Suprapubic skin (tissue), 3 donors: ENCODE results near the gene POLR1H.

ENCODE experiments used
- POLR2A ChIP-seq, 2 donors: fragments of 450-650 bp; IDR thresholded peaks; one replicate each; pipeline ENCODE4 v1.6.1; 2017; ENCODE audit warnings: antibody characterized with exemption in 2 of 2, mild to moderate bottlenecking in 2 of 2, moderate library complexity in 2 of 2
- TF ChIP-seq, protein P1 (sequence below), 2 donors: fragments of 200-600 bp in 1 of 2; fragments of 450-650 bp in 1 of 2; sonication (generic) in 1 of 2; IDR thresholded peaks; one replicate each; pipeline ENCODE4 v1.5.1; 2016 to 2019; ENCODE audit warnings: antibody characterized with exemption in 2 of 2, mild to moderate bottlenecking in 1 of 2, moderate library complexity in 1 of 2

DNA sequence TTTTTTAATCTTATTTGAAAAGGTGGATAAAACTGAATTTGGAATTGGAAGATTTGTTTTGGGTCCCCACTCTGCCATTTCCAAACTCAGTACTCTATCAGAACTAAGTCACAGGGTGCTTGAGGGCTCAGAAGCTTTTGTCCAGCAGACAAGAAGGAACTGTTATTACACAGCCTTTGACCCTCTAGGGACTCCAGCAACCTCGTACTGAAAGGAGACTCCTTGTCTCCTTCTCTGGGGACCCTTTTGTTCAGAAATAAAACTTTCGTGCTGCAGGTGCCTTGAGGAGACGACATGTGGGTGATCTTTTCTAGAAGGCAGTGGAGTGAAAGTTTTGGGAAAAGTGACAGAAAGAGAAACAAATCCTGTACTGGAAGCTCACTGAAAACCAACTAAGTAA lies 7.4 kb upstream of the POLR1H start:
- TF ChIP-seq, protein P1, sequence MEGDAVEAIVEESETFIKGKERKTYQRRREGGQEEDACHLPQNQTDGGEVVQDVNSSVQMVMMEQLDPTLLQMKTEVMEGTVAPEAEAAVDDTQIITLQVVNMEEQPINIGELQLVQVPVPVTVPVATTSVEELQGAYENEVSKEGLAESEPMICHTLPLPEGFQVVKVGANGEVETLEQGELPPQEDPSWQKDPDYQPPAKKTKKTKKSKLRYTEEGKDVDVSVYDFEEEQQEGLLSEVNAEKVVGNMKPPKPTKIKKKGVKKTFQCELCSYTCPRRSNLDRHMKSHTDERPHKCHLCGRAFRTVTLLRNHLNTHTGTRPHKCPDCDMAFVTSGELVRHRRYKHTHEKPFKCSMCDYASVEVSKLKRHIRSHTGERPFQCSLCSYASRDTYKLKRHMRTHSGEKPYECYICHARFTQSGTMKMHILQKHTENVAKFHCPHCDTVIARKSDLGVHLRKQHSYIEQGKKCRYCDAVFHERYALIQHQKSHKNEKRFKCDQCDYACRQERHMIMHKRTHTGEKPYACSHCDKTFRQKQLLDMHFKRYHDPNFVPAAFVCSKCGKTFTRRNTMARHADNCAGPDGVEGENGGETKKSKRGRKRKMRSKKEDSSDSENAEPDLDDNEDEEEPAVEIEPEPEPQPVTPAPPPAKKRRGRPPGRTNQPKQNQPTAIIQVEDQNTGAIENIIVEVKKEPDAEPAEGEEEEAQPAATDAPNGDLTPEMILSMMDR (IDR thresholded peaks at IDR 0.05), result no peak
- no peak for TF ChIP-seq POLR2A (IDR thresholded peaks at IDR 0.05)
